H9 (cell line): Measurements from ENCODE around the gene OR2M3. TPM values are rescaled to one million over a fixed set of nuclear protein-coding genes. Genes with fewer than 3 reads are reported as not detected.

Experiments used
- DNase-seq: peaks from one replicate; pipeline ENCODE4 v3.0.0-alpha.2; 2017
- H2AFZ ChIP-seq: one replicate; pipeline ENCODE4 v1.6.1; 2013; ENCODE audit warnings: mild to moderate bottlenecking, low read length, control low read depth, moderate library complexity
- H2AK5ac ChIP-seq: 2 replicates; pipeline ENCODE4 v1.6.1; 2013; ENCODE audit warnings: low read length, control low read depth, mixed read lengths; ENCODE audit not compliant: insufficient read length
- H2BK120ac ChIP-seq: one replicate; pipeline ENCODE4 v1.6.1; 2013; ENCODE audit warnings: low read depth, mild to moderate bottlenecking, low read length, control low read depth, inconsistent platforms; ENCODE audit not compliant: poor library complexity, severe bottlenecking
- H2BK12ac ChIP-seq: 2 replicates; pipeline ENCODE4 v1.6.1; 2013; ENCODE audit warnings: low read length, control low read depth, mixed read lengths, low read depth; ENCODE audit not compliant: insufficient read length
- H2BK15ac ChIP-seq: 2 replicates; pipeline ENCODE4 v1.6.1; 2013; ENCODE audit warnings: low read depth, low read length, control low read depth
- H2BK20ac ChIP-seq: one replicate; pipeline ENCODE4 v1.6.1; 2013; ENCODE audit warnings: low read depth, mild to moderate bottlenecking, low read length, control low read depth, inconsistent platforms; ENCODE audit not compliant: poor library complexity, severe bottlenecking
- H2BK5ac ChIP-seq: 2 replicates; pipeline ENCODE4 v1.6.1; 2013; ENCODE audit warnings: low read length, control low read depth, mixed read lengths; ENCODE audit not compliant: insufficient read length
- H3K14ac ChIP-seq: 2 replicates; pipeline ENCODE4 v1.6.1; 2013; ENCODE audit warnings: low read length, control low read depth; ENCODE audit not compliant: insufficient read depth
- H3K18ac ChIP-seq: 2 replicates; pipeline ENCODE4 v1.6.1; 2013; ENCODE audit warnings: low read depth, mild to moderate bottlenecking, mixed read lengths, low read length, control low read depth; ENCODE audit not compliant: insufficient read length
- H3K23ac ChIP-seq: 2 replicates; pipeline ENCODE4 v1.6.1; 2013; ENCODE audit warnings: low read length, control low read depth, mixed read lengths, low read depth; ENCODE audit not compliant: insufficient read length
- H3K23me2 ChIP-seq: 2 replicates; pipeline ENCODE4 v1.6.1; 2013; ENCODE audit warnings: low read depth, mild to moderate bottlenecking, mixed read lengths, low read length, control low read depth; ENCODE audit not compliant: insufficient read length, poor library complexity, severe bottlenecking
- H3K27ac ChIP-seq: 2 replicates; pipeline ENCODE4 v1.5.1; 2013; ENCODE audit warnings: low read length, control low read depth, mixed read lengths, low read depth; ENCODE audit not compliant: insufficient read length
- H3K27me3 ChIP-seq: 2 replicates; pipeline ENCODE4 v1.6.1; 2013; ENCODE audit warnings: low read length, control low read depth, inconsistent platforms; ENCODE audit not compliant: insufficient read depth
- H3K4ac ChIP-seq: 2 replicates; pipeline ENCODE4 v1.6.1; 2013; ENCODE audit warnings: low read depth, mild to moderate bottlenecking, control low read depth, inconsistent platforms, low read length, moderate library complexity
- H3K4me1 ChIP-seq: 2 replicates; pipeline ENCODE4 v1.6.1; 2013; ENCODE audit warnings: low read length, control low read depth, inconsistent platforms; ENCODE audit not compliant: insufficient read depth
- H3K4me2 ChIP-seq: 2 replicates; pipeline ENCODE4 v1.6.1; 2013; ENCODE audit warnings: low read length, control low read depth, mixed read lengths; ENCODE audit not compliant: insufficient read length, insufficient read depth
- H3K56ac ChIP-seq: 2 replicates; pipeline ENCODE4 v1.6.1; 2013; ENCODE audit warnings: low read depth, mild to moderate bottlenecking, mixed read lengths, low read length, control low read depth; ENCODE audit not compliant: insufficient read length
- H3K79me1 ChIP-seq: 2 replicates; pipeline ENCODE4 v1.6.1; 2013; ENCODE audit warnings: low read depth, mild to moderate bottlenecking, moderate library complexity, low read length, control low read depth, inconsistent platforms; ENCODE audit not compliant: insufficient read depth, poor library complexity, severe bottlenecking
- H3K79me2 ChIP-seq: 2 replicates; pipeline ENCODE4 v1.6.1; 2013; ENCODE audit warnings: low read length, control low read depth, inconsistent platforms; ENCODE audit not compliant: insufficient read depth
- H3K9ac ChIP-seq: 2 replicates; pipeline ENCODE4 v1.6.1; 2013; ENCODE audit warnings: low read length, control low read depth, mixed read lengths; ENCODE audit not compliant: insufficient read length; ENCODE audit errors: extremely low read depth
- H3K9me3 ChIP-seq: one replicate; pipeline ENCODE4 v1.6.1; 2013; ENCODE audit warnings: low read depth, low read length, inconsistent platforms; ENCODE audit not compliant: control insufficient read depth
- H3T11ph ChIP-seq: one replicate; pipeline ENCODE4 v1.6.1; 2013; ENCODE audit warnings: mild to moderate bottlenecking, low read length, control low read depth, inconsistent platforms
- H4K20me1 ChIP-seq: one replicate; pipeline ENCODE4 v1.6.1; 2013; ENCODE audit not compliant: control insufficient read depth, insufficient read length, insufficient read depth
- H4K5ac ChIP-seq: 2 replicates; pipeline ENCODE4 v1.6.1; 2013; ENCODE audit warnings: low read depth, mild to moderate bottlenecking, mixed read lengths, low read length, control low read depth; ENCODE audit not compliant: insufficient read length
- H4K8ac ChIP-seq: replicated peaks from 2 replicates; pipeline ENCODE4 v1.6.1; 2013; ENCODE audit warnings: low read length, control low read depth, mixed read lengths, low read depth; ENCODE audit not compliant: insufficient read length
- H4K91ac ChIP-seq: 2 replicates; pipeline ENCODE4 v1.6.1; 2013; ENCODE audit warnings: low read depth, mild to moderate bottlenecking, moderate library complexity, mixed read lengths, low read length, control low read depth; ENCODE audit not compliant: insufficient read length
- H3K27ac Mint-ChIP-seq, 3 experiments: 2 replicates in 2 of 3; 3 replicates in 1 of 3; pipeline ENCODE4 v1.8.0; 2020 to 2021; ENCODE audit warnings: mixed read lengths in 3 of 3, mild to moderate bottlenecking in 1 of 3, moderate library complexity in 1 of 3
- H3K27me3 Mint-ChIP-seq: 2 replicates; pipeline ENCODE4 v1.8.0; 2021; ENCODE audit warnings: low read depth, mild to moderate bottlenecking, moderate library complexity, mixed read lengths
- H3K36me3 Mint-ChIP-seq, 3 experiments: 2 replicates in 2 of 3; 3 replicates in 1 of 3; pipeline ENCODE4 v1.8.0; 2020 to 2021; ENCODE audit warnings: low read depth in 3 of 3, mixed read lengths in 3 of 3; ENCODE audit not compliant: insufficient read depth in 1 of 3
- H3K4me1 Mint-ChIP-seq, 2 experiments: 2 replicates each; pipeline ENCODE4 v1.8.0; 2020; ENCODE audit warnings: mixed read lengths in 2 of 2
- H3K4me3 Mint-ChIP-seq, 2 experiments: 2 replicates in 1 of 2; 3 replicates in 1 of 2; pipeline ENCODE4 v1.8.0; 2020 to 2021; ENCODE audit warnings: mild to moderate bottlenecking in 2 of 2, mixed read lengths in 2 of 2, moderate library complexity in 1 of 2
- H3K9me3 Mint-ChIP-seq, 2 experiments: 2 replicates in 1 of 2; 3 replicates in 1 of 2; pipeline ENCODE4 v1.8.0; 2020; ENCODE audit warnings: mild to moderate bottlenecking in 2 of 2, mixed read lengths in 2 of 2, moderate library complexity in 1 of 2
- WGBS: extraction: QIAGEN DNeasy Blood & Tissue Kit; methylation state at CpG from one replicate; pipeline ENCODE4 v1.1.7; 2013; ENCODE audit warnings: missing lambda C conversion rate, low lambda C conversion rate, mixed read lengths; ENCODE audit not compliant: insufficient read length; ENCODE audit errors: extremely low coverage; 5-methylcytosine and 5-hydroxymethylcytosine counted together
- total RNA-seq: library from RNA; stranded (reverse); gene quantifications from 2 replicates; pipeline ENCODE4 v1.2.1, GENCODE V29; 2021
- TF ChIP-seq, protein P1 (sequence below): fragments of 200-600 bp; sonication (generic); conservative IDR thresholded peaks from 3 replicates; pipeline ENCODE4 v1.8.0; 2021; ENCODE audit warnings: antibody characterized with exemption, mild to moderate bottlenecking

The OR2M3 gene
- total RNA-seq, 1 experiment from 2014 or later = not detected

DNA sequence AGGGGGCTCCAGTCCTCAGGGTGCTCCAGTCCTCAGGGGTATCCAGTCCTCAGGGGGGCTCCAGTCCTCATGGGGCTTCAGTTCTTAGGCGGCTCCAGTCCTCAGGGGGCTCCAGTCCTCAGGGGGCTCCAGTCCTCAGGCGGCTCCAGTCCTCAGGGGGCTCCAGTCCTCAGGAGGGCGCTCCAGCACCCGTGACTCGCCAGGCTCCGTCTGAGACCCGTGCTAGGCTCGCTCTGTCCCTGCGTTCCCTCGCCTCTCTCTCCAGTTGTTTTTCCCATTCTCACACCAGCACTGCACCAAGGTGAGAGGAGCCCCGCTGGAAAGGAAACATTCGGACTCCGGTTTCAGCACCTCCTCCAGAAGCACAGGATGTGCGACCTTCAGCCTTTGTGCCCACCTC, 31.9 kb upstream of the OR2M3 start:
- Histone ChIP-seq H2AK5ac (no peak overlapping the region), H4K91ac (no peak overlapping the region), H3K4me2 (no peak overlapping the region), H3K23me2 (no peaks in the 10 kb centered on the region), H2AFZ (no peak overlapping the region), H2BK15ac (no peak overlapping the region), H2BK12ac (no peak overlapping the region), H4K5ac (no peak overlapping the region), H3K79me2 (no peaks in the 10 kb centered on the region), H3K4ac (no peak overlapping the region), H3K4me1 (no peaks in the 10 kb centered on the region), H3K27ac (no peak overlapping the region), H3T11ph (no peak overlapping the region), H2BK20ac (no peak overlapping the region), H3K27me3 (no peaks in the 10 kb centered on the region), H2BK120ac (no peak overlapping the region), H3K9ac (no peak overlapping the region), H4K20me1 (no peaks in the 10 kb centered on the region), H3K23ac (no peak overlapping the region), H3K18ac (no peak overlapping the region), H3K9me3 (peaks cover 26% of the 10 kb centered on the region), H4K8ac (no peak overlapping the region), H3K56ac (no peak overlapping the region), H3K79me1 (no peaks in the 10 kb centered on the region), H3K14ac (no peak overlapping the region), H2BK5ac (no peak overlapping the region)
- WGBS = no CpG with 5 or more reads among the region's 14 CpGs
- DNase-seq = no peak
- H3K27me3 Mint-ChIP-seq = no peaks in the 10 kb centered on the region
- no peak overlapping the region for H3K4me3 Mint-ChIP-seq
- H3K9me3 Mint-ChIP-seq = peaks cover 37 to 42% of the 10 kb centered on the region in 2 experiments
- H3K4me1 Mint-ChIP-seq = no peaks in the 10 kb centered on the region
- TF ChIP-seq, protein P1, sequence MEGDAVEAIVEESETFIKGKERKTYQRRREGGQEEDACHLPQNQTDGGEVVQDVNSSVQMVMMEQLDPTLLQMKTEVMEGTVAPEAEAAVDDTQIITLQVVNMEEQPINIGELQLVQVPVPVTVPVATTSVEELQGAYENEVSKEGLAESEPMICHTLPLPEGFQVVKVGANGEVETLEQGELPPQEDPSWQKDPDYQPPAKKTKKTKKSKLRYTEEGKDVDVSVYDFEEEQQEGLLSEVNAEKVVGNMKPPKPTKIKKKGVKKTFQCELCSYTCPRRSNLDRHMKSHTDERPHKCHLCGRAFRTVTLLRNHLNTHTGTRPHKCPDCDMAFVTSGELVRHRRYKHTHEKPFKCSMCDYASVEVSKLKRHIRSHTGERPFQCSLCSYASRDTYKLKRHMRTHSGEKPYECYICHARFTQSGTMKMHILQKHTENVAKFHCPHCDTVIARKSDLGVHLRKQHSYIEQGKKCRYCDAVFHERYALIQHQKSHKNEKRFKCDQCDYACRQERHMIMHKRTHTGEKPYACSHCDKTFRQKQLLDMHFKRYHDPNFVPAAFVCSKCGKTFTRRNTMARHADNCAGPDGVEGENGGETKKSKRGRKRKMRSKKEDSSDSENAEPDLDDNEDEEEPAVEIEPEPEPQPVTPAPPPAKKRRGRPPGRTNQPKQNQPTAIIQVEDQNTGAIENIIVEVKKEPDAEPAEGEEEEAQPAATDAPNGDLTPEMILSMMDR = no peak
- H3K27ac Mint-ChIP-seq = no peak overlapping the region
- peaks cover 0 to 13% (median 5%) of the 10 kb centered on the region in 3 experiments; a peak in 4 of 7 replicates for H3K36me3 Mint-ChIP-seq
